SK-N-DZ (cell line): ENCODE measurements around the gene IMPDH2.

ENCODE experiments used
- DNase-seq: peaks from one replicate; pipeline ENCODE4 v3.0.0-alpha.2; 2015; ENCODE audit warnings: low spot score
- small RNA-seq, 2 experiments: library from RNA; depleted of rRNA; stranded (forward); fragments of <200 nt; gene quantifications; one replicate each; pipeline ENCODE3, GENCODE V24; 2014

IMPDH2 gene

GRCh38 chr3:48984663-48985062 lies 44.5 kb downstream of the IMPDH2 start:
- no peak for DNase-seq

GRCh38 chr3:48983096-48983495 lies 46.1 kb downstream of the IMPDH2 start:
- DNase-seq, result no peak

GRCh38 chr3:48982686-48983085 lies 46.5 kb downstream of the IMPDH2 start:
- no peak for DNase-seq

GRCh38 chr3:48982016-48982415 lies 47.2 kb downstream of the IMPDH2 start:
- DNase-seq, result no peak

GRCh38 chr3:48980295-48980694 lies 48.9 kb downstream of the IMPDH2 start:
- DNase-seq, result no peak

GRCh38 chr3:48979451-48979850 lies 49.7 kb downstream of the IMPDH2 start:
- DNase-seq, result no peak

Small RNA genes within 50 kb of the gene (small RNA-seq; reads per million reads assigned to genes)
- gene MIR191 (396 to 1,795 reads per million in 2 experiments), gene MIR425 (9.0 to 86.9 reads per million in 2 experiments)
